ENCODE results near the gene PPOX.

GRCh38 chr1:161200992-161201835 lies 35.0 kb downstream of the PPOX start:
- TF ChIP-seq, protein P1, sequence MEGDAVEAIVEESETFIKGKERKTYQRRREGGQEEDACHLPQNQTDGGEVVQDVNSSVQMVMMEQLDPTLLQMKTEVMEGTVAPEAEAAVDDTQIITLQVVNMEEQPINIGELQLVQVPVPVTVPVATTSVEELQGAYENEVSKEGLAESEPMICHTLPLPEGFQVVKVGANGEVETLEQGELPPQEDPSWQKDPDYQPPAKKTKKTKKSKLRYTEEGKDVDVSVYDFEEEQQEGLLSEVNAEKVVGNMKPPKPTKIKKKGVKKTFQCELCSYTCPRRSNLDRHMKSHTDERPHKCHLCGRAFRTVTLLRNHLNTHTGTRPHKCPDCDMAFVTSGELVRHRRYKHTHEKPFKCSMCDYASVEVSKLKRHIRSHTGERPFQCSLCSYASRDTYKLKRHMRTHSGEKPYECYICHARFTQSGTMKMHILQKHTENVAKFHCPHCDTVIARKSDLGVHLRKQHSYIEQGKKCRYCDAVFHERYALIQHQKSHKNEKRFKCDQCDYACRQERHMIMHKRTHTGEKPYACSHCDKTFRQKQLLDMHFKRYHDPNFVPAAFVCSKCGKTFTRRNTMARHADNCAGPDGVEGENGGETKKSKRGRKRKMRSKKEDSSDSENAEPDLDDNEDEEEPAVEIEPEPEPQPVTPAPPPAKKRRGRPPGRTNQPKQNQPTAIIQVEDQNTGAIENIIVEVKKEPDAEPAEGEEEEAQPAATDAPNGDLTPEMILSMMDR (IDR thresholded peaks at IDR 0.05; ENCODE audit: low read depth, low read length): no peak
- no peak for TF ChIP-seq EZH2phosphoT487 (IDR thresholded peaks at IDR 0.05; ENCODE audit: low read depth)

All from OCI-LY3 (cell line).